ENCODE measurements around the gene OR2V2.

OR2V2 gene

DNA sequence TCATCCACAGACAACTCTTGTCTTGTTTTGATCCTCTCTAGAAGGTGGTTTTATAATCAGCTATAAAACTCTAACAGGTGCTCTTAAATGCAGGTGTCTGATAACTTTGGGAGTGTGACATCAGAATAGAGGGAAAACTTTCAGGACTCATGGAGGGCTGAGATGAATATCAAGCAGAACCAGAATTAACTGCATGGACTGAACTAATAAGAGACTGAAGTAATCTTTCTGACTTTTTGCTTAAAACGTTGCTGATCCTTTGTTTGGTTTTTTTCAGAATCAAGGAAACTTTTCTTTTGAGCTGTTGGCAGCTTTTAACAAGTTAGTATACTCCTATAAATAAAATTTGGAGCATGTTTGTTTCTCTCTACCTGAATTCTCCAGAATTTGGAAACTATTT lies 2.3 kb upstream of the OR2V2 start:
- DNase-seq (ENCODE audit: low spot score), result no peak

GRCh38 chr5:181149355-181149754 lies 2.0 kb downstream of the OR2V2 start:
- no peak for DNase-seq (ENCODE audit: low spot score)

- DNase-seq (ENCODE audit: low spot score), result no peak
These were observed 2.7 kb downstream of the OR2V2 start for GRCh38 chr5:181149806-181150733.

- no peak for DNase-seq (ENCODE audit: low spot score)
These were observed 3.8 kb downstream of the OR2V2 start for GRCh38 chr5:181151146-181151545.

DNA sequence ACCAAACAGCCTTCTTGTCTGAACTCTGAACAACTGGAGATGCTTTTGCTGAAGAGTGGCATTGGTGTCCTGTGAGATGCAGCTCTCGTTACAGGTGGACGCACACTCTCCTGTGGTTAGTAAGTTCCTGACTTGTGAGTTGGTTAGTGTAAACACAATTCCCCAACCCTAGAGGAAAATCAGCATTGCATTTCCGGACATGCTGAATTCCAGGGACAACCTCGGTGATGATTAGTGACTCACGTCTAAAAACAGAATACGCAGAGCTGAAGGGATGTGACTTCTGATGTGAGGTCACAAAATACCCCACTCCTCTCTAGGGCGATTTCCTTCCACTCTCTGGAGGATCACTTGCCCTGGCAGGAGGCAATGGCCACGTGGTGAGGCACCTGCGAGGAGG lies 5.0 kb downstream of the OR2V2 start:
- DNase-seq (ENCODE audit: low spot score), result no peak

DNA sequence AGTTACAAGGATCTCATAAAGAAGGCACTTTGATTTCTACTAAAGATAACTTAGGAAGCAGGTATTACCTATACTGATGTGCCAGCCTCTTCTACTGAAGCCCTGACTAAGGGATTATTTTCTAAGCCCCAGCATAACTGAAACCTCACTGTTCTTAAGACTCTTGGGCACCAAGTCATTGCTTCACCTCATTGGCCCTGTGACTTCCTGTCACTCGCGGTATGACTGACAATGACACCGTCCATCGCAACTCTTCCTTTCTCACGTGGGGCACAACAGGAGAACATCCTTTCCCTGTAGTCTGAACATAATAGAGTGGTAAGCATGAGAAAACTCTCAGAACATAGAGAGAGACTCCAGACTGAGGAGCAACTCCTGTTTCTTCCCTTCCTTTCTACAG lies 6.4 kb downstream of the OR2V2 start:
- DNase-seq (ENCODE audit: low spot score), result no peak

DNA sequence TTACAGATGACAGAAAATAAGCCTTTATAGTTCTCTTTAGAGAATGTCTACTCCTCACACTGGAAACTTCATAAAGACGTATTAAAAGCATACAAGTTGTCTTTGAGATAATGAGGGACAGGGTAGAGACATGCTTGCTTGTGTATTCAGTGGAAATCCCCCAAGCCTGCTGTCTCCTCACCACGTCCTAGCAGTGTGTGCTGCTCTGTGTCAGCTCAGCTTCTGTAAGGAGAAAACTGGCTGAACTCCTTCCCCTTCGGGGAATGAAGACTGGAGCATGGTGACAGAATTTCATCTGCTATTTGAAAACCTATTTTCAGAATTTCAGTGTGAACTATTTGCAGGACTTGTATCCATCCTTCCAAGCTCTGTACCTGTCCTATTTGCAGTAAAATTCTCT lies 9.4 kb downstream of the OR2V2 start:
- DNase-seq (ENCODE audit: low spot score), result no peak

DNA sequence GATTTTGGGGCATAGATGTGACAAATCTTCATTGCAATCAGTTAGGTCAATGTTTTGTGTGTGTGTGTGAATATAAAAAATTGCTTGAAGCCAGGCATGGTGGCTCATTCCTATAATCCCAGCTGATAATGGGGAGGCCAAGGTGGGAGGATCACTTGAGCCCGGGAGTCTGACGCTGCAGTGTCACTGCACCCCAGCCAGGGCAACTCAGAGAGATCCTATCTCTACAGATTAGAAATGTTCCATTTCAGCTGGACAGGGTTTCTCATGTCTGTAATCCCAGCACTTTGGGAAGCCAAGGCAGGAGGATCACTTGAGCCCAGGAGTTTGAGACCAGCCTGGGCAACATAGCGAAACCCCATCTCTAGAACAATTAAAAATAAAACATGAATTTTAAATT lies 11.5 kb downstream of the OR2V2 start:
- no peak for DNase-seq (ENCODE audit: low spot score)

- peak; percentile 92 for DNase-seq (ENCODE audit: low spot score)
These were observed 12.1 kb downstream of the OR2V2 start for GRCh38 chr5:181159286-181160151.

- DNase-seq (ENCODE audit: low spot score), result peak; percentile 79
These were observed 12.9 kb downstream of the OR2V2 start for GRCh38 chr5:181160152-181160754.

GRCh38 chr5:181160755-181161533 lies 13.6 kb downstream of the OR2V2 start:
- DNase-seq (ENCODE audit: low spot score), result peak; percentile 81

GRCh38 chr5:181161534-181162175 lies 14.3 kb downstream of the OR2V2 start:
- DNase-seq (ENCODE audit: low spot score), result no peak

DNA sequence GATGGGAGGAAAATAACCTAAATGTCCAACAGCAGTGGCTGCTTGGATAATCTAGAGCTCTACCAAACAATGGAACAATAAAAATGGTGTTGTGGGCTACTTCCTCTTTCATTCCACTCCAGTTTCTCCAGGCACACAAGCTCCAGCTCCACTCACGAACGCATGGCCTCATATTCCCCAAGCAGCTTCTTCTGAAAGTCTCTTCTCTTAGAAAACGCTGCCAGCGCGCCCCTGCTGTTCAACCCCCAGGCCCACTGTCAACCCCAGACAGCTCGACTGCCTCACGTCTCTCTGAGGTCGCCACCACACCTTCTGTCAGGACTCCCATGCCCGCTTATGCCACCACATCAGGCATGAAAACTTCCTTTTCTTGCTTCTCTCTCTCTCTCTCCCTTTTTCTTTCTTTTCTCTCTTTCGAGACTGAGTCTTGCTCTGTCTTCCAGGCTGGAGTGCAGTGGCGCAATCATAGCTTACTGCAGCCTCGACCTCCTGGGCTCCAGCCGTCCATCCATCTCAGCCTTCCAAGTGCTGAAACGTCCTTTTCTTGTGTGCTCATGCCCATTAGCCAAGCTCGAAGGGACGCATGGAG lies 16.2 kb downstream of the OR2V2 start:
- DNase-seq (ENCODE audit: low spot score), result no peak

DNA sequence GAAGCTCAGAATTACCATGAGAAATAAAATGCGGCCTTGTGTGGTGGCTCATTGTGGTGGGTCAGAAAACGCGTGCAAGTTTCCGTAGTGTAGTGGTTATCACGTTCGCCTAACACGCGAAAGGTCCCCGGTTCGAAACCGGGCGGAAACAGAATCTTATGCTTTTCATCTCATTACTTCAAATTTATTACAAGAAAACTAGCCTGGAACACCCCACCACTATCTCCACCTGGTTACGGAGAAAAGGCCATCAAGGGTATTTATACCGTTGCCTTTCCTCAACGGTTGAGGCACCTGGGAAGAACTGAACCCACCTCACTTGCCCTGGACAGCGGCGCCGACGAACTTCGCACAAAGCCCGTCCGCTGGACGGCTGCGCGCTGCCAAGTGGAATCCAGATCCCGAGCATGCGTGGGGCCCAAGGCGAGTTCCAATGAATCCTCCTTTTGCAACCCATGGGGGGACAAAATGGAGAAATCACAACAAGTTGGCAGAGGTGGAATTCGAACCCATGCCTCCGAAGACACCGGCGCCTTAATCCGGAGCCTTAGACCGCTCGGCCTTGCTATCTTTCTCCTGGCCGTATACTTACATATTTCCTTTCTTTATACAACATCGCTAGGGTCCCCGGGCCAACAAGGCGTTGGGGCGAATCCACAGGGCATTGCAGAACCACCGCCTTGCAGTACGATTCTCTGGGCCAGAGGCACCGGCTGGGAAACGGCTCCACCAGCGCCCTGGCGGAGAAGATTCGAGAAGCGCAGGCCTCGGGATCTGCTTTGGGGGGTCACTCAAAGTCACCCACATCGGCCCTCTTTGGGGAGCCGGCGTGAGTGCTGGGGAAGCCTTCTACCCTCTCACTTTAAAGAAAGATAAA lies 16.9 kb downstream of the OR2V2 start:
- peak; percentile 39 for DNase-seq (ENCODE audit: low spot score)

- no peak for DNase-seq (ENCODE audit: low spot score)
These were observed 19.7 kb downstream of the OR2V2 start for GRCh38 chr5:181166812-181167733.

DNA sequence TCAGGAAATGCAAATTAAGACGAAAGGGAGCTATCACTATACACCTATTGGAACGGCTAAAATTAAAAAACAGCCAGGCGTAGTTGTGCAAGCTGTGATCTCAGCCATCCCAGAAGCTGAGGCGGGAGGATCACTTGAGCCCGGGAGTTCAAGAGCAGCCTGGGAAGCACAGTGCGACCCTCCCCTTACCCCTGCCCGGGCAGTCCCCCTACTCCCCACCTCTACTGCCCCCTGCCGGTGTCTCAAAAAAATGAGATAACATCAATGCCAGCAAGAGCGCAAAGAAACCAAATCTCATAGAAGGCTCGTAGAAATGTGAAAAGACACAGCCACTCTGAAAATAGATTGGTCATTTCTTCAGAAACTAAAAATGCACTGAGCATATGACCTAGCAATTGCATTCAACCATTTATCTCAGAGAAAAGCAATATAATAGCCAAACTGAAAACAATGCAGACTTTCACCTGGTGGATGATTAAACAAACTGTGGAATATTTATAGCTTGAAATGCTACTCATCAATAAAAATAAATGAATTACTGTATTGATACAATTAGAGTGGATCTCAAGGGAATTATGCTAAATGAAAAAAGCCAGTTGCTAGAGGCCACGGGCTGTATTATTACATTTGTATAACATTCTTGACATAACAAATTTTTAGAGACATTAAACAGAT lies 20.6 kb downstream of the OR2V2 start:
- no peak for DNase-seq (ENCODE audit: low spot score)

DNA sequence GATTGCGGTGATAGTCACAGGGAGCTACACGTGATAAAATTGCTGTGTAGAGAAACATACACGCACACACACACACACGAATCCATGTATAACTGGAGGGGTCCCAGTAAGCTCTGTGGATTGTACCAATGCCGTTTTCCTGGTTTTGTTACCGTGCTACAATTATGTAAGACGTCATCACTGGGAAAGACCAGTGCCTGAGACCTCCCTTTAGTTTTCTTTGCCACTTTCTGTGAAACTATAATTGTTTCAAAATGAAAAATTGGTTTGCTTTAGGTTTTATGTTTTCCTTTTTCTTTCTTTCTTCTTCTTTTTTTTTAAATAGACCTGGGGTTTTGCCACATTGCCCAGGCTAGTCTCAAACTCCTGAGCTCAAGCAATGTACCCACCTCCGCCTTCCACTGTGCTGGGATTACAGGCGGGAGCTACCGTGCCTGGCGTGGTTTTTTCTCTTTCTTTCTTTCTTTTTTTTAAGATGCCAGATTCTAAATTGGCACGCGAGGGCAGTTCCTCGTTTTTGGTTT lies 21.3 kb downstream of the OR2V2 start:
- no peak for DNase-seq (ENCODE audit: low spot score)

Data from cerebellar cortex (tissue), 1 donor.